ENCODE measurements around the gene RRAS. TPM values are rescaled to one million over a fixed set of nuclear protein-coding genes. Genes with fewer than 3 reads are reported as not detected.

The RRAS gene
- total RNA-seq, 4 donors from 2014 or later: 12.4 to 26.2 (median 24.2) TPM

DNA sequence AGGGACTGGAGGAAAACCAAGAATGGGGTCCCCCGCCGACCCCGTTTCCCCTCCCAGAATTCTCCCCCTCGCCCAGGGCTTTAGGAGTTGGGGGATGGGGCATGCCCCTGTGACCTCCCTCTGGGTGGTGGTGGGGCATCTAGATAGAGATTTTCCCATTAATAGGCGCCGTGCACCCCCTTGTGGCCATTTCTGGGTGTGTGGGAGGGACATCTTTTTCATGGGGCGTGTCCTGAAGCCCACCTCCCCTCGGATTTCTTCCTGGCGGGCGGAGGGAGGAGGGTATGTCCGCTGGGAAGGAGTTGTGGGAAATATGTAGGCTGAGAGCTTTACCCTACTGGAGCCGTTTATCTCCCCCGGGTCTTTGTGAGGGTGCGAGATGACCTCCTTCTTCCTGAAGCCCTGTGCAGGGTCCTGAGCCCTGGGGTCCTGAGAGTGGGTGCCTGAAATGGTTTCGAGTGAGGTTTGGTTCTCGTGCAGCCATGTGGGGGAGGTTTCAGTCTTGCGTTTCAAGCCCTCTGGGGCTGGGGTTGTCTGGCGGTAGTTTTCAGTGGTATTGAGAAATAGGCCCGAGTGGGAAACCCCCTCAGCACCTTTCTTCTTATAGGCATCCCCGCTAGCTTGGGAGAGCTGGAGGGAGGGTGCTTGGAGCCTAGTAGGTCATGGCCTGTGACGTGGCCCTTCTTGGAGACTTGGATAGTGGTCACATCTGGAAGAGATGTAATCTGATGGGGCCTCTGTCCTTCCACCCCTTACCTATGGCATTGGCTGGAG lies 38.1 kb upstream of the RRAS start:
- in situ Hi-C loops (cut with MboI; ENCODE audit: low sequenced_read_pairs in 4 of 4): loop anchor here in 1 of 4 donors (5.0 to 10.0 kb wide), 2 partner anchors 103 to 171 kb away; no protein-coding TSS in a partner anchor
- H3K4me1 ChIP-seq: peaks cover 36 to 48% of the 10 kb centered on the region in 2 donors
- intact Hi-C loops (cut with DNase I; ENCODE audit: low total_unique reads): loop anchor here (1.0 to 5.0 kb wide), 9 partner anchors 38 to 686 kb away; partner anchors contain the start of genes AKT1S1, ALDH16A1, AP2A1 and GYS1
- TF ChIP-seq, protein P1, sequence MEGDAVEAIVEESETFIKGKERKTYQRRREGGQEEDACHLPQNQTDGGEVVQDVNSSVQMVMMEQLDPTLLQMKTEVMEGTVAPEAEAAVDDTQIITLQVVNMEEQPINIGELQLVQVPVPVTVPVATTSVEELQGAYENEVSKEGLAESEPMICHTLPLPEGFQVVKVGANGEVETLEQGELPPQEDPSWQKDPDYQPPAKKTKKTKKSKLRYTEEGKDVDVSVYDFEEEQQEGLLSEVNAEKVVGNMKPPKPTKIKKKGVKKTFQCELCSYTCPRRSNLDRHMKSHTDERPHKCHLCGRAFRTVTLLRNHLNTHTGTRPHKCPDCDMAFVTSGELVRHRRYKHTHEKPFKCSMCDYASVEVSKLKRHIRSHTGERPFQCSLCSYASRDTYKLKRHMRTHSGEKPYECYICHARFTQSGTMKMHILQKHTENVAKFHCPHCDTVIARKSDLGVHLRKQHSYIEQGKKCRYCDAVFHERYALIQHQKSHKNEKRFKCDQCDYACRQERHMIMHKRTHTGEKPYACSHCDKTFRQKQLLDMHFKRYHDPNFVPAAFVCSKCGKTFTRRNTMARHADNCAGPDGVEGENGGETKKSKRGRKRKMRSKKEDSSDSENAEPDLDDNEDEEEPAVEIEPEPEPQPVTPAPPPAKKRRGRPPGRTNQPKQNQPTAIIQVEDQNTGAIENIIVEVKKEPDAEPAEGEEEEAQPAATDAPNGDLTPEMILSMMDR (IDR thresholded peaks at IDR 0.05 in 4 of 5, conservative IDR thresholded peaks at IDR 0.05 in 1 of 5): peak; percentile 49 to 87 (median 70)
- TF ChIP-seq POLR2A (IDR thresholded peaks at IDR 0.05): no peak
- H3K27me3 ChIP-seq: no peaks in the 10 kb centered on the region
- DNase-seq (peak; percentile 41 to 69), ATAC-seq (no peak)
- H3K36me3 ChIP-seq: peaks cover 0 to 22% of the 10 kb centered on the region in 2 donors
- peak overlapping the region; percentile 98 to 100 (median 99) for H3K27ac ChIP-seq
- peak overlapping the region; percentile 78 to 99 (median 95) for H3K4me3 ChIP-seq
- no peaks in the 10 kb centered on the region for H3K9me3 ChIP-seq

DNA sequence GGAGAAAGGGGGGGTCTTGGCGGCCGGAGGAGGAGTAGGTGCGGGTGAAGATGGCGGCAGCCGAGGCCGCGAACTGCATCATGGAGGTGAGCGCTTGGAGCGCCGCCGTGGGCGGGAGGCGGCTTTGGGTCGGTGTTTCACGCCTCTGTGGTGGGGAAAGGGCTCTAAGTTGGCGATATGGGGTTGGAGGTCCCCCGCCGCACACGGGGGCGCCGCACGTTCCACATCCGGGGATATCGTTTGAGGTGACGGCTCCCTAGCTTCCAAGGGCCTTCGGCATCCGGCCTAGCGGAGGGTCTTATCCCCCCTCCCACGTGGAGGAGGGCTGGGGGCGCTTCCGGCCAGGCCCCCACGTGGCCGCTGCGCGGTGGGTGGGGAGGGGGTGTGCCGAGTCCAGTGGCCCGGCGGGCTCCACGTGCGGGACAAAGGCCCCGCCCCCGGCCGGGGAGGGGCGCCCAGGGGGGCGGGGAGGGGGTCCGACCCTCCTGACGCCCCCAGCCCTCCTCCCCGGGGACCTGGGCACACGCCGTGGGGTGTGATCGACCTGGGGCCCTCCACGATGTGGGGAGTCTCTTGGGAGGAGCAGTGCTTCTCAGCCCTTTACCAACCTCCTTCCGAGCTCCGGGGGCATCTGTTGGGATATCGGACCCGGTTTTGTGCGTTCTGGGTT lies 37.4 kb upstream of the RRAS start, which contains the start of gene PRMT1:
TSS of gene PRMT1 (plus strand) at position 41 of the 670 bp plus-strand sequence. CDS start at position 51, 10 bp downstream.
- Histone ChIP-seq H3K27me3 (no peaks in the 10 kb centered on the region), H3K4me3 (peak within 1 kb of the TSS; percentile 78 to 99 (median 95)), H3K9me3 (no peaks in the 10 kb centered on the region), H3K36me3 (peaks cover 0 to 15% of the 10 kb centered on the region in 2 donors), H3K4me1 (peaks cover 36 to 48% of the 10 kb centered on the region in 2 donors), H3K27ac (peak within 1 kb of the TSS; percentile 98 to 100 (median 99))
- peak; percentile 46 to 47 for DNase-seq
- intact Hi-C loops (cut with DNase I; ENCODE audit: low total_unique reads): loop anchor here (1.0 to 5.0 kb wide), 8 partner anchors 37 to 685 kb away; partner anchors contain the start of genes AKT1S1, ALDH16A1, GYS1 and PRR12
- peak in 1 of 2 donors; percentile 16 for ATAC-seq
- in situ Hi-C loops (cut with MboI; ENCODE audit: low sequenced_read_pairs in 4 of 4): loop anchor here in 1 of 4 donors (5.0 to 10.0 kb wide), 2 partner anchors 103 to 170 kb away; no protein-coding TSS in a partner anchor
- TF ChIP-seq, protein P1 (IDR thresholded peaks at IDR 0.05 in 4 of 5, conservative IDR thresholded peaks at IDR 0.05 in 1 of 5): no peak
- TF ChIP-seq POLR2A (IDR thresholded peaks at IDR 0.05): peak; percentile 98 to 99

DNA sequence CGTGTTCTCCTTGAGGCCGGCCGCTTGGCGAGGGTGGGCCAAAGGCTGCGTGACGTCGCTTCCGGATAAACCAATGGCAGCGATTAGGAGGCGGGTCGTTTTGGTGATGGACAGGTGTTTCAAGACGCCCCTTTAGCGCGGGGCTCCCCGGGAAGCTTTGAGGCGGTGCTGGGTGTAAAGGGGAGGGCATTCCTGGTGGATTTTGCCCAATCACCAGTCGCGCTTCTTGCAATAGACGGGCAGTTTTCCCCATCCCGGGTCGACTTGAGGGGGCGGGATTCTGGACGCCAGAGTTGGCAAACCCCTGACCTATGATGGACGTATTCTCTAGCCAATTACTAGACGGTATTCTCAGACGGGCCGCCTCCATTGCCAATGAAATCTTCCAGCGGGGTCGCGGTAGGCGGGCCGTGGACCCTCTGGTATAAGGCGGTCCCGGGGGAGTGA lies 36.9 kb upstream of the RRAS start:
- ATAC-seq (peak; percentile 75 to 83), DNase-seq (peak; percentile 100)
- no peak for TF ChIP-seq POLR2A (IDR thresholded peaks at IDR 0.05)
- TF ChIP-seq, protein P1 (IDR thresholded peaks at IDR 0.05 in 4 of 5, conservative IDR thresholded peaks at IDR 0.05 in 1 of 5): no peak
- in situ Hi-C loops (cut with MboI; ENCODE audit: low sequenced_read_pairs in 4 of 4): loop anchor here in 1 of 4 donors (5.0 to 10.0 kb wide), 2 partner anchors 102 to 170 kb away; no protein-coding TSS in a partner anchor
- Histone ChIP-seq H3K4me1 (peaks cover 42 to 52% of the 10 kb centered on the region in 2 donors), H3K9me3 (no peaks in the 10 kb centered on the region), H3K27ac (peak overlapping the region; percentile 98 to 100 (median 99)), H3K36me3 (peaks cover 0 to 9% of the 10 kb centered on the region in 2 donors), H3K4me3 (peak overlapping the region; percentile 78 to 99 (median 95)), H3K27me3 (no peaks in the 10 kb centered on the region)
- intact Hi-C loops (cut with DNase I; ENCODE audit: low total_unique reads): loop anchor here (1.0 to 5.0 kb wide), 9 partner anchors 37 to 685 kb away; partner anchors contain the start of genes AKT1S1, ALDH16A1, GYS1 and PNKP

DNA sequence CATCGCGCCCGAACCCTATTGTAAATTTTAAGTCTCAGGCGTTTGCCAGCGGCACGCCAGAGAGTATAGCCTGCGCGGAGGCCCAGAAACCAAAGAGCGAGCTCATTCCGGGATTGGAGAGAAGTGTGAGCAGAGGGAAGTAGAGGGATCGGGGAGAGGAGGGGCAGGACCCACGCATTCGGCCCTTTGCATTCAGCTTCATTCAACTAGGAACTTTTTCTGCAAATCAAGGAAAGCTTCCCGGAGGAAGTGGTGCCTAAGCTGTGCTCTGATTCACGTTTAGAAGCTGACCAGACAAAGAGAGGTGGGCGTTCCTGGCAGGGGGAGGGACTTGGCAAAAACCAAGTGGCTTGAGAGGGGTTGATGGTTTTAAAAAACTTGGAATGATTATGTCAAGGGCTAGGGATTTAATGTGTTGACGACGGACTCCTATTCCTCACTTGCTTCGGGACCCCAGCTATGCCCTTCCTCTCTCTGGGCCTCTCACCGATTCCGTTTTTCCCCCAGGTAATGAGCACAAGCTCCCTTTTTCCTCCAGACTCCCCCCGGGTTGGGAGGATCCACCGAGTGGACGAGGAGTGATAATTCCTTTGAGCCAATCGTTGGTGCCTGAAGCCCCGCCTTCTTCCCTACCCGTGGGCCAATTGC lies 36.3 kb upstream of the RRAS start:
- in situ Hi-C loops (cut with MboI; ENCODE audit: low sequenced_read_pairs in 4 of 4): loop anchor here in 1 of 4 donors (5.0 to 10.0 kb wide), 2 partner anchors 101 to 169 kb away; no protein-coding TSS in a partner anchor
- intact Hi-C loops (cut with DNase I; ENCODE audit: low total_unique reads): loop anchor here (1.0 to 5.0 kb wide), 8 partner anchors 84 to 684 kb away; partner anchors contain the start of genes AKT1S1, ALDH16A1, GYS1 and PNKP
- peak overlapping the region; percentile 48 to 92 (median 54) for H3K4me3 ChIP-seq
- peaks cover 40 to 53% of the 10 kb centered on the region in 2 donors for H3K4me1 ChIP-seq
- ATAC-seq: peak; percentile 53 to 75
- H3K27me3 ChIP-seq: no peaks in the 10 kb centered on the region
- H3K27ac ChIP-seq: peak overlapping the region; percentile 85 to 98 (median 94)
- H3K9me3 ChIP-seq: no peaks in the 10 kb centered on the region
- H3K36me3 ChIP-seq: peaks cover 0 to 4% of the 10 kb centered on the region in 2 donors
- peak; percentile 82 to 87 for DNase-seq
- TF ChIP-seq POLR2A (IDR thresholded peaks at IDR 0.05): peak; percentile 38 to 60
- TF ChIP-seq, protein P1 (IDR thresholded peaks at IDR 0.05 in 4 of 5, conservative IDR thresholded peaks at IDR 0.05 in 1 of 5): no peak
